Prostate gland (tissue), 2 donors: Measurements from ENCODE around the gene UMPS.

Experiments used
- CTCF ChIP-seq, 4 experiments: fragments of 200-600 bp in 2 of 4; fragments of 450-650 bp in 2 of 4; sonication (generic) in 2 of 4; IDR thresholded peaks; 1 replicate in 3 of 4; 2 replicates in 1 of 4; pipeline ENCODE4 v1.5.1; 2016 to 2019; ENCODE audit warnings: antibody characterized with exemption in 4 of 4, mild to moderate bottlenecking in 2 of 4, moderate library complexity in 2 of 4
- POLR2AphosphoS5 ChIP-seq: sonication (generic); formaldehyde crosslinking; IDR thresholded peaks from one replicate; pipeline ENCODE4 v1.6.1; 2017; ENCODE audit warnings: antibody characterized with exemption

- peak in 1 of 4 experiments; percentile 5 for TF ChIP-seq CTCF (IDR thresholded peaks at IDR 0.05)
- TF ChIP-seq POLR2AphosphoS5: no peak
Measured at GRCh38 chr3:124768812-124769211, 38.6 kb downstream of the UMPS start.
